PFSK-1 (cell line): Measurements from ENCODE around the gene TTC28.

Source experiments
- FOXP2 ChIP-seq: optimal IDR thresholded peaks from 2 replicates; pipeline ENCODE3; 2011; ENCODE audit warnings: borderline replicate concordance, control low read depth, inconsistent platforms; ENCODE audit not compliant: insufficient read depth; ENCODE audit errors: extremely low read length, extremely low read depth
- POLR2AphosphoS5 ChIP-seq: IDR thresholded peaks from 2 replicates; pipeline ENCODE4 v1.6.1; 2012; ENCODE audit warnings: low read depth, mild to moderate bottlenecking, control low read depth, low read length, moderate library complexity
- REST ChIP-seq, 2 experiments: IDR thresholded peaks; 2 replicates each; pipeline versions ENCODE4 v1.6.1 to v1.8.0; 2011 to 2012; ENCODE audit warnings: low read depth in 2 of 2, low read length in 2 of 2, control low read depth in 1 of 2, inconsistent platforms in 1 of 2, mild to moderate bottlenecking in 1 of 2, moderate library complexity in 1 of 2; ENCODE audit not compliant: insufficient read depth in 1 of 2
- SIN3A ChIP-seq: IDR thresholded peaks from 2 replicates; pipeline ENCODE4 v1.6.1; 2012; ENCODE audit warnings: mild to moderate bottlenecking, low read length, moderate library complexity, borderline replicate concordance; ENCODE audit not compliant: insufficient read depth
- TAF1 ChIP-seq: IDR thresholded peaks from 2 replicates; pipeline ENCODE4 v1.6.1; 2012; ENCODE audit warnings: low read length, control low read depth, borderline replicate concordance; ENCODE audit not compliant: insufficient read depth

Gene TTC28

GRCh38 chr22:28006271-28006670 is 673.4 kb downstream of the TTC28 start:
- TF ChIP-seq TAF1 (no peak), POLR2AphosphoS5 (no peak), FOXP2 (no peak), SIN3A (no peak), REST (IDR thresholded peaks at IDR 0.05; ENCODE audit: insufficient read depth in 1 of 2, low read depth in 2 of 2, low read length in 2 of 2) (no peak)

GRCh38 chr22:28005513-28005912 is 674.1 kb downstream of the TTC28 start:
- TF ChIP-seq REST (IDR thresholded peaks at IDR 0.05; ENCODE audit: insufficient read depth in 1 of 2, low read depth in 2 of 2, low read length in 2 of 2) (no peak), POLR2AphosphoS5 (no peak), FOXP2 (no peak), TAF1 (no peak), SIN3A (no peak)

- TF ChIP-seq FOXP2, result no peak
Observed at GRCh38 chr22:28004021-28004420, 675.6 kb downstream of the TTC28 start.

DNA sequence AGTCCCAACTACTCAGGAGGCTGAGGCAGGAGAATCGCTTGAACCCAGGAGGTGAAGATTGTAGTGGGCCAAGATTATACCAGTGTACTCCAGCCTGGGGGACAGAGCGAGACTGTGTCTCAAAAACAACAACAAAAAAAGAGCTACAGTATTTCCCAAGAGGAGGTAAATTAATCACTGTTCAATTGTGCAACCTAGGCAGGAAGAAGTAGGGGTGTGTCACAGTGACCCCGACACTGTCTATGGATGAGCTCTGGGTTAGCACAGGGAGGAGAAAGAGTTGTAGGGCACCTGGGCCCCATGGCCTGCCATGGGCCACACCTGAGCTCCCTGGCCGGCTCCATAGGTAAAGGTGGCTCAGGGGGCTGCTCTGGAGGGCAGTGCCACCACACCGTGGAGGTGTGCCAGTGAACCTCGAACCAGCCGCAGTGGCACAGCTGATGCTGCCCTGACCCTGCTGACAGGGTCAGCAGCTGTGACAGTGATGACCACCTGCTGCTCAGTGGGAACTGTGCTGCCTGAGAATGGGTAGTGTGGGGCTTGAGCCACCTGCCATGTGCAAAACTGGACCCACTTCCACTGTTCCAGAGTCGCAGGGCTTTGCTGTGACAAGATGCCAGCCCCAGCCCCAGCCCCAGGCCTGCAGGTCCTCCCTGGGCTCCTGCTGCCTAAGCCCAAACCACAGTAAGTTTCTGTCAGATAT is 676.6 kb downstream of the TTC28 start:
- TF ChIP-seq SIN3A, result no peak
- TF ChIP-seq REST (IDR thresholded peaks at IDR 0.05; ENCODE audit: insufficient read depth in 1 of 2, low read depth in 2 of 2, low read length in 2 of 2), result no peak
- TF ChIP-seq POLR2AphosphoS5, result no peak
- no peak for TF ChIP-seq TAF1
- no peak for TF ChIP-seq FOXP2

- TF ChIP-seq SIN3A, result no peak
- no peak for TF ChIP-seq POLR2AphosphoS5
- TF ChIP-seq FOXP2, result no peak
- no peak for TF ChIP-seq TAF1
- no peak for TF ChIP-seq REST (IDR thresholded peaks at IDR 0.05; ENCODE audit: insufficient read depth in 1 of 2, low read depth in 2 of 2, low read length in 2 of 2)
Observed at GRCh38 chr22:28002181-28002700, 677.4 kb downstream of the TTC28 start.
